Measurements from ENCODE around the gene ACACB.

- TF ChIP-seq EZH2 (IDR thresholded peaks at IDR 0.05; ENCODE audit: borderline replicate concordance, low read depth, low read length, severe bottlenecking) (no peak), POLR2A (IDR thresholded peaks at IDR 0.05; ENCODE audit: low read depth, low read length) (no peak), POLR2AphosphoS5 (IDR thresholded peaks at IDR 0.05; ENCODE audit: insufficient read depth, low read depth, low read length) (no peak), MYC (IDR thresholded peaks at IDR 0.05; ENCODE audit: low read depth, low read length) (no peak), JUN (IDR thresholded peaks at IDR 0.05; ENCODE audit: borderline replicate concordance, insufficient read depth, insufficient read length, low read depth) (no peak), FOS (IDR thresholded peaks at IDR 0.05; ENCODE audit: borderline replicate concordance, insufficient read depth, low read length) (no peak), GATA2 (IDR thresholded peaks at IDR 0.05; ENCODE audit: insufficient read depth, insufficient read length, low read depth, low read length) (no peak)
- TF ChIP-seq, protein P1, sequence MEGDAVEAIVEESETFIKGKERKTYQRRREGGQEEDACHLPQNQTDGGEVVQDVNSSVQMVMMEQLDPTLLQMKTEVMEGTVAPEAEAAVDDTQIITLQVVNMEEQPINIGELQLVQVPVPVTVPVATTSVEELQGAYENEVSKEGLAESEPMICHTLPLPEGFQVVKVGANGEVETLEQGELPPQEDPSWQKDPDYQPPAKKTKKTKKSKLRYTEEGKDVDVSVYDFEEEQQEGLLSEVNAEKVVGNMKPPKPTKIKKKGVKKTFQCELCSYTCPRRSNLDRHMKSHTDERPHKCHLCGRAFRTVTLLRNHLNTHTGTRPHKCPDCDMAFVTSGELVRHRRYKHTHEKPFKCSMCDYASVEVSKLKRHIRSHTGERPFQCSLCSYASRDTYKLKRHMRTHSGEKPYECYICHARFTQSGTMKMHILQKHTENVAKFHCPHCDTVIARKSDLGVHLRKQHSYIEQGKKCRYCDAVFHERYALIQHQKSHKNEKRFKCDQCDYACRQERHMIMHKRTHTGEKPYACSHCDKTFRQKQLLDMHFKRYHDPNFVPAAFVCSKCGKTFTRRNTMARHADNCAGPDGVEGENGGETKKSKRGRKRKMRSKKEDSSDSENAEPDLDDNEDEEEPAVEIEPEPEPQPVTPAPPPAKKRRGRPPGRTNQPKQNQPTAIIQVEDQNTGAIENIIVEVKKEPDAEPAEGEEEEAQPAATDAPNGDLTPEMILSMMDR (IDR thresholded peaks at IDR 0.05; ENCODE audit: extremely low read depth in 1 of 2, insufficient read depth in 1 of 2, low read depth in 1 of 2, low read length in 2 of 2): no peak
- TF ChIP-seq, protein P2, sequence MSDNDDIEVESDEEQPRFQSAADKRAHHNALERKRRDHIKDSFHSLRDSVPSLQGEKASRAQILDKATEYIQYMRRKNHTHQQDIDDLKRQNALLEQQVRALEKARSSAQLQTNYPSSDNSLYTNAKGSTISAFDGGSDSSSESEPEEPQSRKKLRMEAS (IDR thresholded peaks at IDR 0.05; ENCODE audit: insufficient read depth, insufficient read length): no peak
These were observed 161.7 kb downstream of the ACACB start for GRCh38 chr12:109277899-109278762.

Measured in endothelial cell of umbilical vein (primary cell).